Neural cell (in vitro differentiated cells): Measurements from ENCODE around the gene SLC25A21.

Experiments
- CTCF ChIP-seq: fragments of 450-650 bp; IDR thresholded peaks from 2 replicates; pipeline ENCODE4 v1.5.1; 2014; ENCODE audit warnings: antibody characterized with exemption, mild to moderate bottlenecking, moderate library complexity; ENCODE audit not compliant: poor library complexity, severe bottlenecking
- EP300 ChIP-seq: fragments of 450-650 bp; conservative IDR thresholded peaks from 2 replicates; pipeline ENCODE4 v1.6.1; 2014; ENCODE audit warnings: antibody characterized with exemption, mild to moderate bottlenecking, moderate library complexity; ENCODE audit not compliant: poor library complexity, severe bottlenecking
- EZH2 ChIP-seq: fragments of 200-600, 300-800 bp; shearing (Covaris generic), sonication (generic); IDR thresholded peaks from 2 replicates; pipeline ENCODE4 v1.6.1; 2014; ENCODE audit warnings: antibody characterized with exemption, low read length, borderline replicate concordance, mild to moderate bottlenecking; ENCODE audit not compliant: insufficient read depth, poor library complexity, severe bottlenecking
- MXI1 ChIP-seq: fragments of 450-650 bp; conservative IDR thresholded peaks from 2 replicates; pipeline ENCODE4 v1.6.1; 2014; ENCODE audit warnings: antibody characterized with exemption, mild to moderate bottlenecking; ENCODE audit not compliant: poor library complexity, severe bottlenecking
- POLR2AphosphoS5 ChIP-seq: IDR thresholded peaks from 2 replicates; pipeline ENCODE4 v1.6.1; 2012
- REST ChIP-seq: IDR thresholded peaks from 2 replicates; pipeline ENCODE4 v1.6.1; 2012; ENCODE audit warnings: borderline replicate concordance

- TF ChIP-seq CTCF (no peak), MXI1 (no peak), POLR2AphosphoS5 (no peak), EZH2 (no peak), EP300 (no peak), REST (no peak)
Observed at GRCh38 chr14:37115406-37115805, 57.0 kb downstream of the SLC25A21 start.
